ENCODE results near the gene KCNJ10.

GRCh38 chr1:159949981-159950381 lies 120.0 kb downstream of the KCNJ10 start:
- TF ChIP-seq POLR2AphosphoS5 (IDR thresholded peaks at IDR 0.05) (no peak), CTCF (IDR thresholded peaks at IDR 0.05) (no peak), EP300 (IDR thresholded peaks at IDR 0.05) (no peak), POLR2A (IDR thresholded peaks at IDR 0.05) (no peak)

All from suprapubic skin (tissue), 4 donors.